GM23248 (cell line): Measurements from ENCODE around the gene GRID2. TPM values are rescaled to one million over a fixed set of nuclear protein-coding genes. Genes with fewer than 3 reads are reported as not detected.

Experiments
- DNase-seq: peaks from one replicate; pipeline ENCODE4 v3.0.0-alpha.2; 2015
- H2AFZ ChIP-seq: fragments of 200-600 bp; sonication (generic); 2 replicates; pipeline ENCODE4 v1.6.1; 2016; ENCODE audit warnings: antibody characterized with exemption
- H3F3A ChIP-seq: fragments of 200-600 bp; sonication (generic); 2 replicates; pipeline ENCODE4 v1.6.1; 2016; ENCODE audit warnings: mild to moderate bottlenecking, antibody characterized with exemption, mixed run types; ENCODE audit not compliant: insufficient read depth
- H3K27ac ChIP-seq: fragments of 200-600 bp; sonication (generic); 2 replicates; pipeline ENCODE4 v1.5.1; 2016; ENCODE audit warnings: mild to moderate bottlenecking
- H3K27me3 ChIP-seq: fragments of 200-600 bp; sonication (generic); replicated peaks from 2 replicates; pipeline ENCODE4 v1.6.1; 2016; ENCODE audit warnings: mild to moderate bottlenecking; ENCODE audit not compliant: insufficient read depth
- H3K36me3 ChIP-seq: fragments of 200-600 bp; sonication (generic); 2 replicates; pipeline ENCODE4 v1.6.1; 2016; ENCODE audit warnings: low read depth, mild to moderate bottlenecking
- H3K4me1 ChIP-seq: fragments of 200-600 bp; sonication (generic); 2 replicates; pipeline ENCODE4 v1.6.1; 2016; ENCODE audit warnings: mild to moderate bottlenecking; ENCODE audit not compliant: insufficient read depth
- H3K4me2 ChIP-seq: fragments of 200-600 bp; sonication (generic); one replicate; pipeline ENCODE4 v1.6.1; 2016; ENCODE audit warnings: mild to moderate bottlenecking; ENCODE audit not compliant: unreplicated experiment
- H3K4me3 ChIP-seq: fragments of 200-600 bp; sonication (generic); 2 replicates; pipeline ENCODE4 v1.5.1; 2016; ENCODE audit warnings: mild to moderate bottlenecking
- H3K79me2 ChIP-seq: fragments of 200-600 bp; sonication (generic); 2 replicates; pipeline ENCODE4 v1.6.1; 2016; ENCODE audit warnings: mild to moderate bottlenecking; ENCODE audit not compliant: insufficient read depth
- H3K9ac ChIP-seq: fragments of 200-600 bp; sonication (generic); 2 replicates; pipeline ENCODE4 v1.6.1; 2016; ENCODE audit warnings: mild to moderate bottlenecking
- H3K9me2 ChIP-seq: fragments of 200-600 bp; sonication (generic); 2 replicates; pipeline ENCODE4 v1.6.1; 2016; ENCODE audit warnings: mixed run types, mild to moderate bottlenecking, moderate library complexity; ENCODE audit not compliant: insufficient read depth
- H3K9me3 ChIP-seq: fragments of 200-600 bp; sonication (generic); one replicate; pipeline ENCODE4 v1.6.1; 2017; ENCODE audit warnings: low read depth
- H4K20me1 ChIP-seq: fragments of 200-600 bp; sonication (generic); 2 replicates; pipeline ENCODE4 v1.6.0; 2016; ENCODE audit not compliant: insufficient read depth
- EZH2 ChIP-seq: fragments of 200-600 bp; sonication (generic); IDR thresholded peaks from 2 replicates; pipeline ENCODE4 v1.6.1; 2018; ENCODE audit warnings: antibody characterized with exemption, mild to moderate bottlenecking; ENCODE audit not compliant: insufficient read depth, poor library complexity, severe bottlenecking
- EZH2phosphoT487 ChIP-seq: fragments of 200-600 bp; sonication (generic); IDR thresholded peaks from 2 replicates; pipeline ENCODE4 v1.6.1; 2018; ENCODE audit warnings: antibody characterized with exemption, moderate library complexity, mild to moderate bottlenecking, low read depth; ENCODE audit not compliant: insufficient read depth
- WGBS, 2 experiments: methylation state at CpG; one replicate each; pipeline ENCODE4 v1.1.6; 2015 to 2017; ENCODE audit warnings: low lambda C conversion rate in 2 of 2, low coverage in 1 of 2; ENCODE audit errors: missing lambda C conversion rate in 2 of 2; 5-methylcytosine and 5-hydroxymethylcytosine counted together
- in situ Hi-C: fragments of 300-500 bp; cut with MboI; formaldehyde crosslinking; loops from 2 replicates; pipeline ENCODE4 v1.15.0; 2020
- polyA plus RNA-seq: library from polyadenylated mRNA; unstranded; fragments of >200 nt; fragmentation: Nextera tagmentation; extraction: Ambion mirVana; gene quantifications from 2 replicates; pipeline ENCODE4 v1.2.1, GENCODE V29; 2016
- total RNA-seq: library from RNA; depleted of rRNA; stranded (reverse); fragments of >200 nt; shearing (Covaris generic); gene quantifications from 2 replicates; pipeline ENCODE4 v1.2.3, GENCODE V29; 2014

Gene GRID2
- total and polyA plus RNA-seq, 2 experiments from 2014 or later, result not detected

DNA sequence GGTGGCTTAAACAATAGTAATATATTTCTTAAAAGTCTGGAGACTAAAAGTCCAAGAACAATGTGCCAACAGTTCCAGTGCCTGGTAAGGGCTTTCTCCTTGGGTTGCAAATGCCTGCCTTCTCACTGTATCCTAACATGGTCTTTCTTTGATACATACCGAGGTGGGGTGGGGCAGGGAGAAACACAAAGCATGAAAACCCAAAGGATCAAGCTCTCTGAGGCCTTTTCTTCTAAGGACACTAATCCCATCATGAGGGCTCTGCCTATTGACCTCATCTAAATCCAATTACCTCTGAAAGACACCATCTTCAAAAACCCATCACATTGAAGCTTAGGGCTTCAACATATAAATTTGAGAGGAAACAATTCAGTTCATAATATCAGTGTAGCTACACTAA lies 311.3 kb downstream of the GRID2 start:
- Histone ChIP-seq H3K27me3 (no peaks in the 10 kb centered on the region), H3K4me1 (no peaks in the 10 kb centered on the region), H3F3A (no peaks in the 10 kb centered on the region), H3K36me3 (no peaks in the 10 kb centered on the region), H4K20me1 (no peaks in the 10 kb centered on the region), H3K9me2 (no peaks in the 10 kb centered on the region), H3K9me3 (no peaks in the 10 kb centered on the region), H2AFZ (no peak overlapping the region), H3K9ac (no peak overlapping the region), H3K4me3 (no peak overlapping the region), H3K27ac (no peak overlapping the region), H3K4me2 (no peak overlapping the region), H3K79me2 (no peaks in the 10 kb centered on the region)
- in situ Hi-C loops, result no loop called here
- TF ChIP-seq EZH2phosphoT487 (no peak), EZH2 (no peak)
- no peak for DNase-seq
- WGBS, 2 experiments, result 8 to 19% methylated on average over 1 of the region's 1 CpG

DNA sequence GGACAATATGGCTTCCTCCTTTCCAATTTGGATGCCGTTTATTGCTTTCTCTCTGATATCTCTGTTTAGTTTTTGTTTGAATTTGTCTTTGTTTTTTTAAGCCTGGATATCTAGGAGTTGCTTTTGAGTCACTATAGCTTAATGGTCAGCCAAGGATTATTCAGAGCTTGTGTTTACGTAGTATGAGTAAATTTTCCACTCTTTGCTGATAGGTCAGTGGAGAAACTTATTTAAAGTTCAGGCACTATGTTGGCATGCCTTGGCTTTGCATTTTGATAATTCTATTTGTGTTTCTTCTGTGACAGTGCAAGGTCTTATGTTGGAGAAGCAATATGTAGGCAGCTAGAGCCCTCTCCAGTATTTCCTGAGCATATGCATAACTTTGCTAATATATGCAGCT lies 315.2 kb downstream of the GRID2 start:
- Histone ChIP-seq H3K9ac (no peak overlapping the region), H2AFZ (no peak overlapping the region), H3K4me1 (no peaks in the 10 kb centered on the region), H3K9me2 (no peaks in the 10 kb centered on the region), H3F3A (no peaks in the 10 kb centered on the region), H3K9me3 (no peaks in the 10 kb centered on the region), H3K27me3 (no peaks in the 10 kb centered on the region), H3K4me3 (no peak overlapping the region), H3K79me2 (no peaks in the 10 kb centered on the region), H3K36me3 (no peaks in the 10 kb centered on the region), H3K4me2 (no peak overlapping the region), H3K27ac (no peak overlapping the region), H4K20me1 (no peaks in the 10 kb centered on the region)
- in situ Hi-C loops, result no loop called here
- no peak for TF ChIP-seq EZH2
- no peak for TF ChIP-seq EZH2phosphoT487
- no peak for DNase-seq
- WGBS, 2 experiments, result 1 to 3% methylated on average over 2 of the region's 2 CpGs

DNA sequence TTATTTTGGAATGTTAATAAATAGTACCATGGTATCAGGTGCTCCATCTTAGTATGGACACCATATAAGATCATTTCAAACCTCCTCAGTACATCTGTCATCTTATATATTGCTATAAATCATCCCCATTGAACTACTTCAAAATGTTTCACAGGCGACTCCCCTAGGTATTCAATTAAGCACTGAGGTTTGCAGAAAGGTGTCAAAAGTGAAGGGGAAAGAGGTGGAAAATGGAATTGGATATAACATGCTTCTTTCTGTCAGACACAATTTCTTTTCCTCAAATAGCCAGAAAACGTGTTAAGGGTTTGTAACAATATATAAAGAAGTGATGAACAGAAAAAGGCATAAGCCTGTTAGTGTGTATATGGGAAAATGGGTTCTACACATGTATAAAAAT lies 325.5 kb downstream of the GRID2 start:
- H3K9me3 ChIP-seq, result no peaks in the 10 kb centered on the region
- H3K9me2 ChIP-seq, result no peaks in the 10 kb centered on the region
- DNase-seq, result no peak
- no peaks in the 10 kb centered on the region for H3K27me3 ChIP-seq
- no peaks in the 10 kb centered on the region for H3K4me1 ChIP-seq
- no peak for TF ChIP-seq EZH2
- TF ChIP-seq EZH2phosphoT487, result no peak
- no peaks in the 10 kb centered on the region for H3F3A ChIP-seq
- H3K4me3 ChIP-seq, result no peak overlapping the region
- no peaks in the 10 kb centered on the region for H4K20me1 ChIP-seq
- no peaks in the 10 kb centered on the region for H3K79me2 ChIP-seq
- H3K27ac ChIP-seq, result no peak overlapping the region
- 0 to 4% methylated on average over 2 of the region's 2 CpGs for WGBS, 2 experiments
- no peak overlapping the region for H2AFZ ChIP-seq
- no peak overlapping the region for H3K9ac ChIP-seq
- in situ Hi-C loops, result no loop called here
- no peak overlapping the region for H3K4me2 ChIP-seq
- H3K36me3 ChIP-seq, result no peaks in the 10 kb centered on the region

DNA sequence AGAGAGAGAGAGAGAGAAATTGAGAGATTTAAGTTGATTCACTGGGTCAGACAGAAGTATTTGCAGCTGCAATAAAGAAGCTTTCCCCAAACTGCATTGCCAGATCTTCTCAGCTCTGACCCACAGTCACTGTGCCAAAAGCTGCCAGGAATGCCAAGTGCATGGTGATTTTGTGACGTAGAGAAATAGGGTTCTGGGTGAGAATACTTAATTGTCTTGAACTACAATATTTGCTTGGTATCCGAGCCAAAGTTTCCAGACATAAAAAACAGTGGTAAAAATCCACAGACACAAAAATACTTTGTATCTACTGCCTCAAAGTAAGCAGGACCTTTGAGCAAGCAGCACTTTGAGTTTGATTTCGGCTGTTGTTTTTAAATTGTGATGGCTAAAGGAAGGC lies 331.1 kb downstream of the GRID2 start:
- no peaks in the 10 kb centered on the region for H4K20me1 ChIP-seq
- H3K4me3 ChIP-seq, result no peak overlapping the region
- no peaks in the 10 kb centered on the region for H3K9me3 ChIP-seq
- H3K4me2 ChIP-seq, result no peak overlapping the region
- in situ Hi-C loops, result no loop called here
- DNase-seq, result no peak
- no peak overlapping the region for H2AFZ ChIP-seq
- H3K27ac ChIP-seq, result no peak overlapping the region
- H3K4me1 ChIP-seq, result no peaks in the 10 kb centered on the region
- H3K27me3 ChIP-seq, result no peaks in the 10 kb centered on the region
- H3K36me3 ChIP-seq, result no peaks in the 10 kb centered on the region
- H3K79me2 ChIP-seq, result no peaks in the 10 kb centered on the region
- no peak overlapping the region for H3K9ac ChIP-seq
- no peaks in the 10 kb centered on the region for H3K9me2 ChIP-seq
- TF ChIP-seq EZH2, result no peak
- no peak for TF ChIP-seq EZH2phosphoT487
- WGBS, 2 experiments, result 9 to 17% methylated on average over 3 of the region's 3 CpGs
- no peaks in the 10 kb centered on the region for H3F3A ChIP-seq
